Panc1 (cell line): ENCODE measurements around the gene MAJIN. TPM values are rescaled to one million over a fixed set of nuclear protein-coding genes. Genes with fewer than 3 reads are reported as not detected.
"Not testable (repeated sequence)": the region's sequence is repeated elsewhere in the genome, so short reads cannot be mapped to it uniquely, and the experiment has no call there.

ENCODE experiments used
- ATAC-seq: fragments of 200-7000 bp; cut with Tn5 transposase; 2 replicates; pipeline ENCODE4 v1.9.1; 2020; ENCODE audit warnings: mild to moderate bottlenecking, moderate library complexity
- BruUV-seq: library from RNA; stranded (reverse); fragments of 400-500 nt; replicated peaks from 2 replicates; lab custom pipeline; 2021; lab: Mats Ljungman, UMichigan
- CTCF ChIA-PET: fragments of 300-600 bp; sonication (Branson Sonifier 250); formaldehyde crosslinking; loops from one replicate; lab custom pipeline; 2022; ENCODE audit warnings: antibody characterized with exemption; lab: Charles Lee
- POLR2A ChIA-PET: fragments of 300-600 bp; sonication (Branson Sonifier 250); formaldehyde crosslinking; loops from one replicate; lab custom pipeline; 2022; ENCODE audit warnings: antibody characterized with exemption; lab: Charles Lee
- DNase-seq: peaks from one replicate; pipeline ENCODE4 v3.0.0-alpha.2; 2010; ENCODE audit warnings: low read depth, low spot score
- H3K27ac ChIP-seq: 2 replicates; pipeline ENCODE4 v1.5.1; 2011; ENCODE audit warnings: mild to moderate bottlenecking, low read length, inconsistent platforms
- H3K27me3 ChIP-seq: fragments of 200-500 bp; sonication (Bioruptor generic); 2 replicates; pipeline ENCODE4 v1.6.0; 2014; ENCODE audit warnings: low read length, inconsistent platforms; ENCODE audit not compliant: control insufficient read depth, insufficient read depth
- H3K36me3 ChIP-seq: fragments of 200-500 bp; sonication (Bioruptor generic); 2 replicates; pipeline ENCODE4 v1.5.1; 2014; ENCODE audit warnings: inconsistent platforms, mild to moderate bottlenecking, low read length, moderate library complexity; ENCODE audit not compliant: control insufficient read depth, insufficient read depth
- H3K4me1 ChIP-seq: 2 replicates; pipeline ENCODE4 v1.5.1; 2011; ENCODE audit warnings: inconsistent platforms, mild to moderate bottlenecking, low read length, moderate library complexity; ENCODE audit not compliant: control insufficient read depth, insufficient read depth
- H3K4me3 ChIP-seq, 2 experiments: 2 replicates each; pipeline ENCODE4 v1.5.1; 2011 to 2012; ENCODE audit warnings: low read depth in 2 of 2, low read length in 2 of 2, mild to moderate bottlenecking in 2 of 2, inconsistent platforms in 1 of 2, moderate library complexity in 1 of 2
- H3K9me3 ChIP-seq: fragments of 200-500 bp; sonication (Bioruptor generic); 2 replicates; pipeline ENCODE4 v1.5.1; 2014; ENCODE audit warnings: low read depth, mild to moderate bottlenecking, inconsistent platforms, low read length, moderate library complexity; ENCODE audit not compliant: control insufficient read depth, insufficient read depth
- CTCF ChIP-seq: fragments of 450-650 bp; IDR thresholded peaks from 2 replicates; pipeline ENCODE4 v1.5.1; 2017; ENCODE audit warnings: mild to moderate bottlenecking
- POLR2AphosphoS5 ChIP-seq: IDR thresholded peaks from 2 replicates; pipeline ENCODE4 v1.6.1; 2012; ENCODE audit warnings: mild to moderate bottlenecking, low read depth, low read length, moderate library complexity
- SIN3A ChIP-seq: IDR thresholded peaks from 2 replicates; pipeline ENCODE4 v1.6.1; 2012; ENCODE audit warnings: low read depth, mild to moderate bottlenecking, low read length, moderate library complexity, borderline replicate concordance; ENCODE audit not compliant: insufficient read depth
- TCF7L2 ChIP-seq: IDR thresholded peaks from 2 replicates; pipeline ENCODE4 v1.6.1; 2011; ENCODE audit warnings: mild to moderate bottlenecking, low read depth, low read length, inconsistent platforms
- in situ Hi-C: cut with HindIII; loops from 2 replicates; pipeline ENCODE4 v1.10.0; 2016; ENCODE audit warnings: low sequenced_read_pairs, low pct_unique_long_range_greater_than_20kb
- intact Hi-C: fragments of 100-400 bp; cut with micrococcal nuclease; formaldehyde crosslinking; loops from one replicate; pipeline ENCODE4 v1.10.0; 2022; ENCODE audit not compliant: unreplicated experiment
- total RNA-seq: library from RNA; stranded (reverse); gene quantifications from one replicate; pipeline ENCODE4 v1.2.1, GENCODE V29; 2021; ENCODE audit not compliant: unreplicated experiment
- TF ChIP-seq, protein P1 (sequence below), 2 experiments: IDR thresholded peaks; 2 replicates each; pipeline ENCODE4 v1.6.1; 2011 to 2012; ENCODE audit warnings: low read depth in 2 of 2, control low read depth in 1 of 2, low read length in 1 of 2, mild to moderate bottlenecking in 1 of 2, moderate library complexity in 1 of 2; ENCODE audit not compliant: insufficient read depth in 1 of 2

Gene MAJIN
- total RNA-seq, 1 experiment from 2014 or later, result not detected

- intact Hi-C loops, result no loop called here
- Histone ChIP-seq H3K4me1 (no peaks in the 10 kb centered on the region), H3K27ac (no peak overlapping the region), H3K27me3 (no peaks in the 10 kb centered on the region), H3K9me3 (no peaks in the 10 kb centered on the region), H3K4me3 (no peak overlapping the region), H3K36me3 (no peaks in the 10 kb centered on the region)
- ATAC-seq (0 out of 2 replicates have a peak, but pooled peaks have one; percentile 15), DNase-seq (no peak)
- ChIA-PET CTCF (interaction anchor here (1.0 kb wide), 1 partner anchor 140 kb away, joined by 3 read pairs; no protein-coding TSS in a partner anchor), POLR2A (no interaction called here)
- no TSS peak for BruUV-seq
- in situ Hi-C loops, result no loop called here
- no peak for TF ChIP-seq POLR2AphosphoS5
- no peak for TF ChIP-seq SIN3A
- TF ChIP-seq, protein P1, sequence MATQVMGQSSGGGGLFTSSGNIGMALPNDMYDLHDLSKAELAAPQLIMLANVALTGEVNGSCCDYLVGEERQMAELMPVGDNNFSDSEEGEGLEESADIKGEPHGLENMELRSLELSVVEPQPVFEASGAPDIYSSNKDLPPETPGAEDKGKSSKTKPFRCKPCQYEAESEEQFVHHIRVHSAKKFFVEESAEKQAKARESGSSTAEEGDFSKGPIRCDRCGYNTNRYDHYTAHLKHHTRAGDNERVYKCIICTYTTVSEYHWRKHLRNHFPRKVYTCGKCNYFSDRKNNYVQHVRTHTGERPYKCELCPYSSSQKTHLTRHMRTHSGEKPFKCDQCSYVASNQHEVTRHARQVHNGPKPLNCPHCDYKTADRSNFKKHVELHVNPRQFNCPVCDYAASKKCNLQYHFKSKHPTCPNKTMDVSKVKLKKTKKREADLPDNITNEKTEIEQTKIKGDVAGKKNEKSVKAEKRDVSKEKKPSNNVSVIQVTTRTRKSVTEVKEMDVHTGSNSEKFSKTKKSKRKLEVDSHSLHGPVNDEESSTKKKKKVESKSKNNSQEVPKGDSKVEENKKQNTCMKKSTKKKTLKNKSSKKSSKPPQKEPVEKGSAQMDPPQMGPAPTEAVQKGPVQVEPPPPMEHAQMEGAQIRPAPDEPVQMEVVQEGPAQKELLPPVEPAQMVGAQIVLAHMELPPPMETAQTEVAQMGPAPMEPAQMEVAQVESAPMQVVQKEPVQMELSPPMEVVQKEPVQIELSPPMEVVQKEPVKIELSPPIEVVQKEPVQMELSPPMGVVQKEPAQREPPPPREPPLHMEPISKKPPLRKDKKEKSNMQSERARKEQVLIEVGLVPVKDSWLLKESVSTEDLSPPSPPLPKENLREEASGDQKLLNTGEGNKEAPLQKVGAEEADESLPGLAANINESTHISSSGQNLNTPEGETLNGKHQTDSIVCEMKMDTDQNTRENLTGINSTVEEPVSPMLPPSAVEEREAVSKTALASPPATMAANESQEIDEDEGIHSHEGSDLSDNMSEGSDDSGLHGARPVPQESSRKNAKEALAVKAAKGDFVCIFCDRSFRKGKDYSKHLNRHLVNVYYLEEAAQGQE (IDR thresholded peaks at IDR 0.05; ENCODE audit: insufficient read depth in 1 of 2, low read depth in 2 of 2, low read length in 1 of 2), result no peak
- TF ChIP-seq CTCF, result no peak
- no peak for TF ChIP-seq TCF7L2
Measured at GRCh38 chr11:64987998-64988854, 16.3 kb upstream of the MAJIN start.

DNA sequence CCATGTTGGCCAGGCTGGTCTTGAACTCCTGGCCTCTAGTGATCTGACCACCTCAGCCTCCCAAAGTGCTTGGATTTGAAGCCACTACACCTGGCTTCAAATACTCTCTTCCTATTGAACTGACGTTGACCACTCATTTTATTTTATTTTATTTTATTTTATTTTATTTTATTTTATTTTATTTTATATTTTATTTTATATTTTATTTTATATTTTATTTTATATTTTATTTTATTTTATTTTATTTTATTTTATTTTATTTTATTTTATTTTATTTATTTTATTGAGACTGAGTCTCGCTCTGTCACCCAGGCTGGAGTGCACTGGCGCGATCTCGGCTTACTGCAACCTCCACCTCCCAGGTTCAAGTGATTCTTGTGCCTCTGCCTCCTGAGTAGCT is 11.4 kb upstream of the MAJIN start:
- ATAC-seq, H3K4me1 ChIP-seq, BruUV-seq, in situ Hi-C loops, H3K4me3 ChIP-seq, H3K36me3 ChIP-seq, H3K27ac ChIP-seq, DNase-seq, H3K9me3 ChIP-seq, intact Hi-C loops, H3K27me3 ChIP-seq, CTCF ChIA-PET, POLR2A ChIA-PET: not testable (repeated sequence)

DNA sequence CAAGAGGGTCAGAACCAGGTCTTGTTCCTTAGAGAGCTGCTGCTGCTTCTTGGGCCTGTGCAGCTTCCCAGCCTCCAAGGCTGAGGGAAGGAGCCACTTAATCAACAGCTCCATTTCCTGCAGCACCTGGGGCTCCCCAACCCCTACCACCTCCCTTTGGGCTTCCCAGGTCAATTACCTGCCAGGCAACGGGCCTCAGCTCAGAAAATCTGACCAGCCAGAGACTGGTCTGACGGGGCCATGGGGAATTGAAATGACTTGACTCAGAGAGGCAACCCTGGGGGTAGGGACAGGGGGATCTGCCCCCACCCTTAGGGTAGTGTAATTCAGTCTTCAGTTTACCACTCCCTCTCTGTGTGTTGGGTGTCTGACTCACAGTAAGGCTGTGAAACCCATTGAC is 4.7 kb upstream of the MAJIN start:
- Histone ChIP-seq H3K36me3 (no peaks in the 10 kb centered on the region), H3K27me3 (no peaks in the 10 kb centered on the region), H3K9me3 (no peaks in the 10 kb centered on the region), H3K4me1 (no peaks in the 10 kb centered on the region), H3K4me3 (no peak overlapping the region), H3K27ac (no peak overlapping the region)
- POLR2A ChIA-PET, result no interaction called here
- CTCF ChIA-PET, result no interaction called here
- no peak for DNase-seq
- intact Hi-C loops (no loop called here), in situ Hi-C loops (no loop called here)
- BruUV-seq, result no TSS peak
- TF ChIP-seq, protein P1 (IDR thresholded peaks at IDR 0.05; ENCODE audit: insufficient read depth in 1 of 2, low read depth in 2 of 2, low read length in 1 of 2), result no peak
- TF ChIP-seq SIN3A, result no peak
- ATAC-seq, result no peak
